ENCODE measurements around the gene GLMP.

GLMP gene

DNA sequence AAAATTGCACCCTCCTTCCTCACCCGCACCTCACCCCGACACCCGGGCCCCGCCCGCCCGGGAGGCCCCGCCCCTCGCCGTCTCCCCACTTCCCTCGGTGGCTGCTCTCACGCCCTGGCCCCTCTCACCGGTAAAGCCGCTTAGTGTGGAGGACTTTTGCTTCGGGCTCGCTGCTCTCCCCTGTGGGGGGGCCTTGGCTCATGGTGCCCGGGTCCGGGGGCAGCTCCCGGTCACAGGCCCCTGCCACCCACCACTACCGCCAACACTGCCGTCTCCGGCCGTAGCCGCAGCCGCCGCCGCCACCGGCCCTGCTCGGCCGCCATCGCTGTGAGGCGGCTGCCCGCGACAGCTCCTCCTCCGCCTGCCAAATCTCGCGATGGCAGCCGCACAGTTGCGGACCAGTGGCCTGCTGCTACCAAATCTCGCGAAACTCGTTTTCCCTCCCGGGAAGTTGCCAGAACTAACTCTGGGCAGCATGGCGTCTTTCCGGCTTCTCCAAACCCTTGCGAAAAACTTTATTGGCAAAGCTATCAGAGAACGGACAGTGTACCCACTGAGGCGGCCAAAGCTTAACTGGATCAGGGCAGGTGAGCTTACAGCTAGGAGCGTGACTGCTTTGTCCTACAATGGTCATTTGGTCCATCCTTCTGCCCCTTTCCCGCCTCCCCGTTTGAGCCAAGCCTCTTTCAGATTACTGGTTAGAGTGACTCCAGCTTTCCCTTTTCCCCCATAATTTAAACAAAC is 12.8 kb downstream of the GLMP start, which contains the start of gene SMG5:
Gene SMG5, minus strand, starts transcription at position 347 of the 744 bp plus-strand sequence. Its CDS starts 145 bp downstream, at position 202.
- Histone ChIP-seq H3K27me3 (no peaks in the 10 kb centered on the region), H3K9me3 (replicated peaks in 1 of 11) (no peaks in the 10 kb centered on the region), H3K36me3 (peaks cover 21 to 60% (median 38%) of the 10 kb centered on the region in 11 experiments), H3K9ac (peak within 1 kb of the TSS; percentile 90 to 98 (median 97)), H3K4me1 (peaks cover 39 to 59% (median 50%) of the 10 kb centered on the region in 10 experiments), H4K20me1 (peaks cover 36 to 45% (median 42%) of the 10 kb centered on the region in 11 experiments), H3K4me3 (peak within 1 kb of the TSS; percentile 64 to 92 (median 87)), H3K4me2 (peak within 1 kb of the TSS; percentile 90 to 99 (median 95)), H3K27ac (peak within 1 kb of the TSS; percentile 89 to 98 (median 95))
- no peak for TF ChIP-seq Cebpa-rat (IDR thresholded peaks at IDR 0.05)

DNA sequence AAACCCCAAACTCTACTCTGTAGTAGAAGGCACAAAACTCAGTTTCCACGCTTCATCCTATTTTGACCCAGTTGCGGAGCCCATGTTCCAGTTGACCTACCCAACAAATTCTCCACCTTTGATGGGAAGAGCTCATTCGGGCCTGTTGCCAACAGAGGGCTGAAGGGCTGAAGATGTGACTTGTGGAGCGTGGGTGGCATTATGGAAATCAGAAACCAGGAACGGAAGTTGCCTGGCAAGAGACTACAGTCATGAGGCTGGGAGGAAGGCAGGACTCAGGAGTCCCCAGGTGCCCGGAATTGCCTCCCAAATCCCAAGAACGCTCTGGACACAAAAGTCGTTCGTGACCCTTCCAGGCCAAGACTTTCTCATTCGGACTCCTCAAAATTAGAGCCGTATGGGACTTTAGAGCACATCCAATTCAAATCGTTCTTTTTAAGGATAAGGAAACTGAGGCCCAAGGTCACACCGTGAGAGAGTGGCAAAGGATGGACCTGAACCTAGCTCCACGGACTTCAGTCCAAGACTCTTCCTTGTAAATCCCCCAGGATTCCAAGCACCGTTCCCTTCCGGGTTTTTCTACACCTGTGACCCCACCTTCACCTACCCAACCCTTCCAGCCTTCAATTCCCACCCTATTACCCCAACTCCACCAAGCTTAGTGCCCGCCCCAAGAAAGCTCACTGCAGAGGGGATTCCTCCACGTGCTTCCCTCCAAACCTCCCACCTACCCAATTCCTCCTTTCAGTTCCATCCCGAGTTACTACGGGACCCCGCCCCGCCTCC is 13.6 kb downstream of the GLMP start:
- peaks cover 28 to 62% (median 46%) of the 10 kb centered on the region in 11 experiments for H3K36me3 ChIP-seq
- peak overlapping the region; percentile 90 to 98 (median 97) for H3K9ac ChIP-seq
- H3K27me3 ChIP-seq = no peaks in the 10 kb centered on the region

DNA sequence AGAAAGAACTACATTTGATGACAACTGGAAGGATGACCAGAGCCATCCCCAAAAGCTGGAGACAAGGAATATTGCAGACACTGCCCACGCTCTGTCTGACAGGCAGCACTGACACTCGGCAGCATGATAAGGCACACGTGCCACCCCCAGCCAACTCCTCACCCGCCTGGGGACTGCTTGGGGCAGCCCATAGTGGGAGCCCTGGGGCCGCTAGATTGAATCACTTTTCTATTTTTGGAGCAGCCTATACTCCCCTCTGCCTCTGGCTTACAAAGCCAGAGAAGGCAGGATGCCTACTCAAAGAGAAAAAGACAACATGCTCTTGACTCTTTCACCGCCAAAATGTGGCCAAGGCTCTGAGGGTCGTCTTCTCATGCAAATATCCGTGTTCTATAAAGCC is 14.2 kb downstream of the GLMP start:
- H3K9ac ChIP-seq = peak overlapping the region; percentile 90 to 98 (median 97); a peak in 21 of 22 replicates
- no peaks in the 10 kb centered on the region for H3K9me3 ChIP-seq (replicated peaks in 1 of 11)
- H4K20me1 ChIP-seq = peaks cover 42 to 58% (median 54%) of the 10 kb centered on the region in 11 experiments
- peak overlapping the region in 10 of 11 experiments; percentile 89 to 98 (median 95); a peak in 21 of 22 replicates for H3K27ac ChIP-seq
- no peaks in the 10 kb centered on the region for H3K27me3 ChIP-seq
- peak overlapping the region; percentile 64 to 92 (median 87) for H3K4me3 ChIP-seq
- peaks cover 34 to 62% (median 50%) of the 10 kb centered on the region in 11 experiments for H3K36me3 ChIP-seq
- TF ChIP-seq Cebpa-rat (IDR thresholded peaks at IDR 0.05) = no peak
- peak overlapping the region; percentile 87 to 99 (median 95) for H3K4me2 ChIP-seq
- H3K4me1 ChIP-seq = peaks cover 39 to 65% (median 54%) of the 10 kb centered on the region in 10 experiments

More for the DNA sequence above, 13.6 kb downstream of the GLMP start:
- H4K20me1 ChIP-seq = peaks cover 40 to 52% (median 48%) of the 10 kb centered on the region in 11 experiments
- H3K9me3 ChIP-seq (replicated peaks in 1 of 11) = no peaks in the 10 kb centered on the region
- H3K4me3 ChIP-seq = peak overlapping the region; percentile 64 to 92 (median 87)
- TF ChIP-seq Cebpa-rat (IDR thresholded peaks at IDR 0.05) = no peak
- H3K27ac ChIP-seq = peak overlapping the region; percentile 89 to 98 (median 95)
- H3K4me2 ChIP-seq = peak overlapping the region; percentile 87 to 99 (median 95)
- peaks cover 39 to 63% (median 52%) of the 10 kb centered on the region in 10 experiments for H3K4me1 ChIP-seq

DNA sequence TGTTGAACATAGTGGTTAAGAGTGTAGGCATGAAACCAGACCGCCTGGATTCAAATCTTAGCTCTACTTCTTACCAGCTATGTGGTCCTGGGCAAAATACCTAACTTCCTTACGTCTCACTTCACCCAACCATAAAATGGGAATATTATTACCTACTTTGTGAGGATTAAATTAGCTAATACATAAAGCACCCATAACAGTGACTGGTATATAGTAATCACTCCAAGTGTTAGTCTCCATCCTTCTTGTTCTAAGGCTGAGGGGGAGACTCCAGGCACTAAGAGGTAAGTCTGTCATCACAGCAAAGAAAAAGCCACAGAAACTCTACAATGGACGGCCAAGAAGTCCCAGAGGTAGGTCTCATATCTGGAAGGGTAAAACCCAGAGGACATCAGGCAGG is 15.6 kb downstream of the GLMP start:
- Histone ChIP-seq H3K27ac (no peak overlapping the region), H3K9ac (peak overlapping the region in 9 of 11 experiments; percentile 17 to 98 (median 97); a peak in 8 of 22 replicates), H3K4me2 (peak overlapping the region in 10 of 11 experiments; percentile 87 to 99 (median 96); a peak in 15 of 22 replicates), H3K36me3 (peaks cover 49 to 63% (median 58%) of the 10 kb centered on the region in 11 experiments), H4K20me1 (peaks cover 42 to 72% (median 67%) of the 10 kb centered on the region in 11 experiments), H3K9me3 (replicated peaks in 1 of 11) (no peaks in the 10 kb centered on the region), H3K27me3 (no peaks in the 10 kb centered on the region), H3K4me1 (peaks cover 39 to 53% (median 45%) of the 10 kb centered on the region in 10 experiments), H3K4me3 (no peak overlapping the region; a peak in 1 of 20 replicates)
- no peak for TF ChIP-seq Cebpa-rat (IDR thresholded peaks at IDR 0.05)

DNA sequence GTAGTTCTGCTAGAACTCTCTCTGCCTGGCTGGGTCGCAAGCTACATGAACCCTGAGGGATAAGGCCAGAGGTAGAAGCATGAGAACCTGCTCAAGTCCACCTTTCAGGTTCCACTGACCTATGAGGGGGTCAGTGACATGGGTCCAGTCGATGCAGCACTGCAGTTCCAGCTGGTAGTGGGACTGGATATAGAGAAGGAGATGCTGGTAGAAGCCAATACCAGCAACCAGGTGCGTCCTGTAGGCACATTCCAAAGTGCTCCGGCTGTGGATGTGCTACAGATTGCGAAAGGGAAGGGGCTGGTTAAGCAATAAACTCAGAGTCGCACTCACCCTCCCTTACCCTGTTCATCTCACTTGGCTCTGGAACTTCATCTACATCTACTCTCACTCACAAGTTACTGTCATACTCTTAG is 18.5 kb downstream of the GLMP start:
- H3K9ac ChIP-seq = peak overlapping the region in 3 of 11 experiments; percentile 2 to 44 (median 5); a peak in 2 of 22 replicates
- peak in 4 of 11 experiments; percentile 20 to 57 (median 44); a peak in 3 of 22 replicates for TF ChIP-seq Cebpa-rat (IDR thresholded peaks at IDR 0.05)
- no peaks in the 10 kb centered on the region for H3K9me3 ChIP-seq (replicated peaks in 1 of 11)
- peaks cover 77 to 91% (median 87%) of the 10 kb centered on the region in 11 experiments for H3K36me3 ChIP-seq
- no peaks in the 10 kb centered on the region for H3K27me3 ChIP-seq
- H3K27ac ChIP-seq = no peak overlapping the region; a peak in 1 of 22 replicates
- no peak overlapping the region for H3K4me3 ChIP-seq
- peak overlapping the region in 1 of 11 experiments; percentile 0; a peak in 1 of 22 replicates for H3K4me2 ChIP-seq
- peaks cover 21 to 36% (median 28%) of the 10 kb centered on the region in 10 experiments for H3K4me1 ChIP-seq
- H4K20me1 ChIP-seq = peaks cover 42 to 99% (median 89%) of the 10 kb centered on the region in 11 experiments

DNA sequence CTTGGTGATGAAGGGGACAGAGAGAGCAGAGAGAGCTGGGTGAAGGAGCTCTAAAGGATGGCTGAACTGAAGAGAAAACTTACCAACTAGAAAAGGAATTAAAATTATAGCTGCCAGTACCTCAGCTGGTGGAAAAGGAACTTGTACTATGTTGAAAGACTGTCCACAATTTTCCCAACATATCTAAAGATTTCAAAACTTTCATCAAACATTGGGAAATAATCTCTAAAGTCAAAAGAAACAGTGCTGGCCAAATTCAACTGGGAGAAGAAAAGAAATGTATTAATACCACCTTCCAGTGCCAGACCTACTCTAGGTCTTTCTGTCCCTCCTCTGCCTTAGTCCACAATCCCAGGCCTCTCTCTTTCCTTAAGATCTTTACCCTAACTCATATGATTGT is 18.9 kb downstream of the GLMP start:
- TF ChIP-seq Cebpa-rat (IDR thresholded peaks at IDR 0.05) = no peak
- H3K4me1 ChIP-seq = peaks cover 18 to 32% (median 24%) of the 10 kb centered on the region in 10 experiments
- H3K27ac ChIP-seq = no peak overlapping the region; a peak in 1 of 22 replicates
- H3K36me3 ChIP-seq = peaks cover 82 to 96% (median 91%) of the 10 kb centered on the region in 11 experiments
- H4K20me1 ChIP-seq = peaks cover 42 to 99% (median 87%) of the 10 kb centered on the region in 11 experiments
- no peaks in the 10 kb centered on the region for H3K27me3 ChIP-seq
- no peaks in the 10 kb centered on the region for H3K9me3 ChIP-seq (replicated peaks in 1 of 11)
- H3K4me3 ChIP-seq = no peak overlapping the region
- peak overlapping the region in 3 of 11 experiments; percentile 2 to 25 (median 5); a peak in 2 of 22 replicates for H3K9ac ChIP-seq
- 0 out of 22 replicates have a peak overlapping the region, but pooled peaks of 1 of the 11 experiments have one; percentile 0 for H3K4me2 ChIP-seq

DNA sequence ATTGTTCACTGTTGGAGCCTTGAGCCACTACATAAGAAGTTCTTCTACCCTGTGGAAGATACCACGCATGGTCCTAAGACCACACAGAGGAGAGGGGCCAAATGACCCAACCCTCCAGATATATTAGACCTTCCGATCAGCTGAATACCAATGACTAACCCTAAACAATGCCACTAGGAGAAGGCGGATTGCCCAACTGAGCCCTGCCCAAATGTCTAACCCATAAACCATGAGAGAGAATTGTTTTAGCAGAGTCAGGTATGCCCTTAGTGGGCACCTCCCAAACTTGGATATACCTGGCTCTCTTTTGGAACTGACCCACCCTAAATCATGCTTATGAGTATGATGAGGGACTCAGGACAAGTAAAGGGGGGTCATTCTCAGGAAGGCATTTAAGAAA is 25.2 kb downstream of the GLMP start:
- Histone ChIP-seq H3K4me1 (no peaks in the 10 kb centered on the region), H3K27me3 (no peaks in the 10 kb centered on the region), H3K9me3 (replicated peaks in 1 of 11) (no peaks in the 10 kb centered on the region), H3K27ac (no peak overlapping the region), H3K4me2 (no peak overlapping the region), H3K4me3 (no peak overlapping the region), H3K9ac (no peak overlapping the region), H4K20me1 (peaks cover 0 to 100% (median 83%) of the 10 kb centered on the region in 11 experiments; a peak in 17 of 22 replicates), H3K36me3 (peaks cover 100% of the 10 kb centered on the region in 11 experiments)
- TF ChIP-seq Cebpa-rat (IDR thresholded peaks at IDR 0.05) = no peak

DNA sequence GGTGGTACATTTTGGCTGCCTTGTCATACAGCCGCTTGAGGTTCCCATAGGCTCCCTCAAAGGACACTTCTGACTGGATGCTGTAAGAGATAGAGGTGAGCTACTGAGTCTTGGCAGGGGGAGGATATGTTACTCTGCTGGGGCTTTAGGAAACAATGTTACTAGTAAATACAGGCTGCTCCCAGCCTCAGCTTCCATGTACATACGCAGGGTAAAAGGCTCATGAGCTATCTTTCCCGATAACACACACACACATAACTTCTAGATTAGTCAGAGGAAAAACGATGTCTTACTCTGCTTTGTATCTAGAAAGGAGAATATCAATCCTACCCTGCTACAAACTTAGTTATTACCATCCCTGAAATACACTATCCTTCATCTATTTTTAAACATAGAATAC is 27.1 kb downstream of the GLMP start:
- no peak for TF ChIP-seq Cebpa-rat (IDR thresholded peaks at IDR 0.05)
- Histone ChIP-seq H4K20me1 (peaks cover 0 to 96% (median 76%) of the 10 kb centered on the region in 11 experiments; a peak in 17 of 22 replicates), H3K27ac (no peak overlapping the region), H3K9ac (no peak overlapping the region), H3K4me3 (no peak overlapping the region), H3K36me3 (peaks cover 98 to 100% (median 100%) of the 10 kb centered on the region in 11 experiments), H3K4me1 (no peaks in the 10 kb centered on the region), H3K4me2 (no peak overlapping the region), H3K27me3 (no peaks in the 10 kb centered on the region), H3K9me3 (replicated peaks in 1 of 11) (no peaks in the 10 kb centered on the region)

Data from BLaER1 treated with 17β-estradiol and CSF1 and Interleukin-3, amounts not matched to agents 10 nM and 100 nM (cell line).